Retinal pigment epithelial cell (primary cell): ENCODE data around the gene COL1A1.

Experiments used
- DNase-seq: peaks from one replicate; pipeline ENCODE4 v3.0.0-alpha.2; 2010; ENCODE audit warnings: low read depth
- H3K4me3 ChIP-seq: 2 replicates; pipeline ENCODE4 v1.5.1; 2011; ENCODE audit warnings: mild to moderate bottlenecking, low read length, control low read depth, moderate library complexity
- CTCF ChIP-seq: conservative IDR thresholded peaks from 2 replicates; pipeline ENCODE4 v1.5.1; 2011; ENCODE audit warnings: low read depth, low read length, control low read depth, inconsistent platforms

The COL1A1 gene

GRCh38 chr17:50146927-50147665 lies 54.3 kb downstream of the COL1A1 start:
- TF ChIP-seq CTCF, result no peak
- no peak for DNase-seq
- peak overlapping the region; percentile 77 for H3K4me3 ChIP-seq

GRCh38 chr17:50146230-50146926 lies 55.1 kb downstream of the COL1A1 start:
- TF ChIP-seq CTCF, result peak; percentile 7
- no peak for DNase-seq
- no peak overlapping the region for H3K4me3 ChIP-seq

GRCh38 chr17:50145532-50146229 lies 55.8 kb downstream of the COL1A1 start:
- no peak for TF ChIP-seq CTCF
- no peak for DNase-seq

GRCh38 chr17:50144845-50145531 lies 56.4 kb downstream of the COL1A1 start:
- no peak for TF ChIP-seq CTCF
- DNase-seq, result no peak
- no peak overlapping the region for H3K4me3 ChIP-seq

More at GRCh38 chr17:50145532-50146229, 55.8 kb downstream of the COL1A1 start:
- H3K4me3 ChIP-seq, result no peak overlapping the region

- DNase-seq, result no peak
- no peak overlapping the region for H3K4me3 ChIP-seq
- no peak for TF ChIP-seq CTCF
These were observed 57.1 kb downstream of the COL1A1 start for GRCh38 chr17:50144355-50144754.

DNA sequence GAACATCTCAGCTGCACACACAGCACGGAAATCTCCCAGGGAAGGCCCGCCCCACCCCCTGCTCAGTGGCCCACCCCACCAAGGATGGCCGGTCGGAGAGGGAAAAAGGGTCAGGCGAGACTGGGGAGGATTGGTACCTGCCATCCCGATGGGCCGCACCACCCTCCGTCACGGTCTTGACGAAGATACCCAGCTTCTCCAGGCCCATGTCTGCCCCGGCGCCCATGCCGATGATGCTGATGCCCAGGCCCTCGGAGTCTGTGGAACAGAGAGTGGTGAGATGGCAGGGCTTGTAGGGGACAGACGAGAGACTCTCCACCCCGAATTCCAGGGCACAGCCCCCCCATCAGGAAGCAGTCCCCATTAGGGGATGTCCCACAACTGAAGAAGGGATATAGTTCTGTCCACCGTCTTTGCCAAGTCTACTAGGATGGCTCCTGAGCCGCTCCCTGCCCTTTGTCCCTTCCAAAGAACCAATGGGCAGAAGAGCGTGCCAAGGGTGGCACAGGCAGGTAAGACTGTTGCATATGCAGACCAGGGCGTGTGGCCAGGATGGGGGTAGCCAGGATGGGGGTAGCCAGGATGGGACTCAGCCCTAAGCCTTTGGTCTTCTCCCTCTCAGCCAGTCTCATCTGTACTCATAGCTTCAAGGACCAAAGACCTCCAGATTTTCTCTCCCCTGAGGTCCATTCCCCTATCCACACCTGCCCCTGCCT lies 57.8 kb downstream of the COL1A1 start:
- TF ChIP-seq CTCF, result no peak
- H3K4me3 ChIP-seq, result no peak overlapping the region
- no peak for DNase-seq
